Measurements from ENCODE around the gene SMCO4.

GRCh38 chr11:93572621-93573020, 29.4 kb upstream of the SMCO4 start:
- no peak for TF ChIP-seq CTCF (IDR thresholded peaks at IDR 0.05)
- TF ChIP-seq ZFX (IDR thresholded peaks at IDR 0.05; ENCODE audit: borderline replicate concordance) = no peak

All from 22Rv1 (cell line).